ENCODE results near the gene SUSD1.
"Not testable (repeated sequence)": the region's sequence is repeated elsewhere in the genome, so short reads cannot be mapped to it uniquely, and the experiment has no call there.

Gene SUSD1

GRCh38 chr9:112094241-112094640 lies 80.9 kb downstream of the SUSD1 start:
- DNase-seq = no peak

- no peak for DNase-seq
These were observed 81.3 kb downstream of the SUSD1 start for GRCh38 chr9:112093870-112094216.

GRCh38 chr9:112093147-112093869 lies 81.8 kb downstream of the SUSD1 start:
- no peak for DNase-seq

GRCh38 chr9:112091810-112092209 lies 83.3 kb downstream of the SUSD1 start:
- peak; percentile 19 for DNase-seq

DNA sequence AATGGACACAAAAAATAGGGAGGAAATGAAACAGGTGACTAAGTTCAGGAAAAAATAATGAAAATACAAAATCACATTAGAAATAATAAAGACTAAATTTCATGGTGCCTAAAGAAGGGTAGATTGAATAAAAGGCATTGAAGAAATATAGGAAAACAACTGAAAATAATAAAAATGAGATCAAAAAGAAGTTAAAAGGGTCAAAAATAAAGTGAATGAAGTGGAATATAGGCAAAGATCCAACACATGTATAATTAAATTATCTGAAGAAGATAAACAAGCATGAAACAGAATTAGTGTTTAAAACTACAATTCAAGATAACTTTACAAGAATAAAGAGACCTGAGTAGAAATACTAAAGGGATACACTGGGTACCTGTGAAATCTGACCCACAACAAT lies 87.6 kb downstream of the SUSD1 start:
- no peak for DNase-seq

- no peak for DNase-seq
These were observed 88.5 kb downstream of the SUSD1 start for GRCh38 chr9:112086627-112087026.

- DNase-seq = no peak
These were observed 90.2 kb downstream of the SUSD1 start for GRCh38 chr9:112084907-112085306.

DNA sequence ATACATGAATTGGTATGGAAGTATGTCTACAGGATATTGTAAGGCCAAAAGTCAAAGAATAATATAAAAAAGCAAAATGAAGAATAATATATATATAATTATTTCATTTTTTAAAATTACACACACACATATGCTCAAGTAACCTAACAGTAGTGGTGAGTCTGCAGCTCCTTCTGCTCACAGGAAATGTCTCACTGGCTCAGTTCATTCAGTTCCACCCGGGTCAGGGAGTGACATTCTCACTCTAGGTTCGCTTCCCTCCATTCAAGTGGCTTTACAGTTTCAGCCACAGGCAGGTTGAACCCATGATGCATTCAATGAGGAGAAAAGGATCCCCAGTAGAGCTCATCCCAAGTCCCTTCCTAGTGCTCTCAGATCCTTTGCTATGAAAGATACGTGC lies 90.8 kb downstream of the SUSD1 start:
- DNase-seq = no peak

GRCh38 chr9:112081918-112082729 lies 93.0 kb downstream of the SUSD1 start:
- DNase-seq = no peak

DNA sequence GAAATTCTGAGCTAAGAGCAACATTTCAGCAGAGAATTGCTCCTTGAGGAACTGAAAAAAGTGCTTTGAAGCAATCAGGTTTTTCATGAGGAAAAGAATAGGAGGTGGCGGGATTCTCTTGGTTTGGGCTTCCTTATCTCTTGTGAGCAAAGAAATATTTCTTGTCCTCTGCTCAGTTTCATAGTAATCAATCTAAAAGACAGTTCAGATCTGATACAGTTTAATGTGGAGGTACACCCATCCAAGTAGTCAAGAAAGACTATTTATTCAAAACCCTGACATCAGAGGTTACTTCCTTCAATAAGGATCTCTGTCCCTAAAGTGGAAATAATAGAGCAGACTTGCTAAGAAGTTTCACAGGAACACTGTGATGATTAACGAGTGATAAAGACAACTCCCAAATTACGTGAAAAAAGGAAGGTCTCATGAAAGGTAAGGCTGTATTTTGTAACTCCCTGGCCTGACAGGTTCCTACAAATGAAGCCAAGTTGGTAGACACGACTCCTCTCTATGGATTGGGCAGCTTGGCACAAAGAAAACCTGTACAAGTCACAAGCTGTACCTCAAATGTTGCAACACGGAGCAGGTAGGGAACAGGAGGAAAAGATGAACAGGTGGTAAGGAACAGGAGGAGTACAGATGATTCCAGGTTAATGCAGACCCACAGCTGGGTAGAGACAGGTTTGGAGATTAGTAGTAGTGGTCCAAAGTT lies 94.1 kb downstream of the SUSD1 start:
- DNase-seq = no peak

DNA sequence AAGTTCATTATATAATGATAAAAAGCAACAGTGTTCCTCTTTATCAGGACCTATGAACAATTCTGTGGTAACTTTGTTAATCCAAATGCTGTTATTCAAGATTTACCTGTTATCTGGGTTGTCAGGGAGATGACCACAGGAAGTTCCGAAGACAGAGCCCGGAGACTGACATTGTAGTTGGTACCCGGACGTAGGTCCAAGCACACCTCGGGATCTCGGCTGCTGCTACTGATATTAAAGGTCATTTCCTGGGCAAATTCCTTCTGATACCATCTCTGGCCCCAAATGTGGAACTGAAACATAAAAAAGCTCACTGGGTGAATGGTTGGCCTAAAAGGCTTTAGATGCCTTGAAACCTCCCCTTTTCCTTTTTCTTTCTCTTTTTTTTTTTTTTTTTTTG lies 96.7 kb downstream of the SUSD1 start:
- DNase-seq = no peak

GRCh38 chr9:112076814-112077213 lies 98.3 kb downstream of the SUSD1 start:
- DNase-seq = no peak

- DNase-seq = no peak
These were observed 100.1 kb downstream of the SUSD1 start for GRCh38 chr9:112075009-112075378.

DNA sequence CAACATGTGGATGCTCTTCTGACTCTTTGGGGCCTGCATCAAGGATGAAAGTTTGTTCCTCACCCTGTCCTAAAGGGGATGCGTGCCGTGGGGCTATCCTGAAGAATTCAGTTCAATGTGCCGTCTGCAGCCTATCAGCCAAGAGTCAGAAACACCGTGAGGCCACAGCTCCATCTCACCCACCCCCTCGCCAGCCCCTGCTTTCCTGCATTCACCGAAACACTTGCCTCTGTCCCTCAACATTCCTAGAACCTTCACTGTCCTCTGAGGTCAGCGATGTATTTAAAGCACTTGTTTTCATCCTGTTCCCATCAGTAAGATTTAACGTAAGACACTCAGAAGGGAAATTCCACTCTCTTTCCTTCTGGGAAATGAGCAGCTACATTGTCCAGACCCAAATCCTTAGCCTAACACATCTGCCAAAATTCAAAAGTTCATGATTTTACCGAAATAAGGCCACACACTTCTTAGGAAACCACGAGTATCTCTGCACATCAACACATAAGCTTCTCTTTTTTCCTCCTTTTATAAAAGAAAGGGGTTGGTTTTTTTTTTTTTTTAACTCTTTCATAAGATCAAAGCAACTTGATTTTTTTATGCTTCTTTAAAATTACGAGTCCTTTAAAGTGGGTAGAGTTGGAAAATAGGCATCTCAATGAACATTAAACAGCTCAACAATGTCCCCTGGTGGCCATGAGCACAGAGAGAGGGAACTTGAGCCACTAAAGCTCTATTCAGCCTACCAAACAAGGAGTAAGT lies 100.7 kb downstream of the SUSD1 start:
- DNase-seq = peak; percentile 72

DNA sequence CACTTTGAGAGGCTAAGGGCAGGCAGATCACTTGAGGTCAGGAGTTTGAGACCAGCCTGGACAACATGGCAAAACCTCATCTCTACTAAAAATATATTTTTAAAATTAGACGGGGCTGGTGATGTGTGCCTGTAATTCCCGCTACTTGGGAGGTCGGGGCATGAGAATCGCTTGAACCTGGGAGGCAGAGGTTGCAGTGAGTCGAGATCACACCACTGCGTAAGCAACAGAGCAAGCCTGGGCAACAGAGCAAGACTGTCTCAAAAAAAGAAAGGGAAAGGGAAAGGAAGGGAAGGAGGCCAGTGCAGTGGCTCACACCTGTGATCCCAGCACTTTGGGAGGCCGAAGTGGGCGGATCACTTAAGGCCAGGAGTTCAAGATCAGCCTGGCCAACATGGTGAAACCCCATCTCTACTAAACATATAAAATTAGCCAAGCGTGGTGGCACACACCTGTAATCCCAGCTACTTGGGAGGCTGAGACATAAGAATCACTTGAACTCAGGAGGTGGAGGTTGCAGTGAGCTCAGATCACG lies 101.4 kb downstream of the SUSD1 start:
- DNase-seq = not testable (repeated sequence)

GRCh38 chr9:112072721-112073638 lies 102.1 kb downstream of the SUSD1 start:
- no peak for DNase-seq

GRCh38 chr9:112069318-112070169 lies 105.6 kb downstream of the SUSD1 start:
- no peak for DNase-seq

DNA sequence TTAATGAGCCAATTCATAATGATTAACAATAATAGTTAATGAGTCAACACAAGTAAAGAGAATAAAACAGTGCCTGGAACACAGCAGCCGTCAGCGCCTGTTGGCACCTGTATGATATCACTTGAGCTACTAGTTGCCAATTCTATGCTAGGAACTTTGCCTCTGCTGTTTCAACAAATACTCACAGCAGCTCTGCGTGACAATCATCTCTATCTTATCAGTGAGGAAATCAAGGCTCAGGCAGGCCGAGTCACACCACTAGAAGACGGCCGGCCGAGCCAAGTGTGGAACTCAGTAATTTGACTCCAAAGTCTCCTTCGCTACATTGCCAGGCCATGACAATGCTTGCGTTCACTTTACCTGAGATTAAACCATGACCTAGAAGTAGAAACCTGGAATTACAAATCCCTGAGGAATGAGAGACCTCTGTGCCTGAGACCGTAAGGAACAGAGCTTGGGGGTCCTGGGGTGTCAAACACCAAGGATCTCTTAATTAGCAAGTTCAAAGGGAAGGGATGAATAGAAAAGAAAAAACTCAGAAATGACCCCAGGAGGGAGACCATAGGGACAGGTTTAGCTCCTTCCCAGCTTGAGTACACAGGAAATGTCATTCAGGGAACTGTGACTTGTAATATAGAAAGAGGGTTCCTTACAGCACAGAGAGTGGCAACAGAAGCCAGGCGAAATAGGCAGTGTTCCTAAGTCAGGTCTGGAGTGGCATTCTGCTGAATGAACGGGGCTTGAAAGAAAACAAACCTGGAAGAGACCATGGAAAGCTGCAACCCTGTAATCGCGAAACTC lies 109.1 kb downstream of the SUSD1 start:
- no peak for DNase-seq

DNA sequence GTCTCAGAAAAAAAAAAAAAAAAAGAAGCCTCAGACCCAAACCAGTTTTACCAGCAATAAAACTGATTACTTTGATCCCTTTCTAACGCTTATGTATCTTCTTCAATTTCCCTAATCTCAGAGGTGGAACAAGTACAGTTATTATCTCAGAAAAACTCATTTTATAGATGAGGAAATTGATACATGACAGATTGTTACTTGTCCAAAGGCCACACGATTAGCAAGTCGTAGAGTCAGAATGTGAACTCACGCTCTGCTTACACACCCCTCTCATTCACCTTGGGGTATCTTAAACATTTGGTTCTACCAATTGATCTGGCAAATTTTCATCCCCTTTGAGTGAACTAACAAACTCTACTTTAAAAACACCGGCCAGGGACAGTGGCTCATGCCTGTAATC lies 110.2 kb downstream of the SUSD1 start:
- no peak for DNase-seq

- DNase-seq = no peak
These were observed 111.5 kb downstream of the SUSD1 start for GRCh38 chr9:112063586-112063985.
